Measurements from ENCODE around the gene PAM16.

The PAM16 gene

DNA sequence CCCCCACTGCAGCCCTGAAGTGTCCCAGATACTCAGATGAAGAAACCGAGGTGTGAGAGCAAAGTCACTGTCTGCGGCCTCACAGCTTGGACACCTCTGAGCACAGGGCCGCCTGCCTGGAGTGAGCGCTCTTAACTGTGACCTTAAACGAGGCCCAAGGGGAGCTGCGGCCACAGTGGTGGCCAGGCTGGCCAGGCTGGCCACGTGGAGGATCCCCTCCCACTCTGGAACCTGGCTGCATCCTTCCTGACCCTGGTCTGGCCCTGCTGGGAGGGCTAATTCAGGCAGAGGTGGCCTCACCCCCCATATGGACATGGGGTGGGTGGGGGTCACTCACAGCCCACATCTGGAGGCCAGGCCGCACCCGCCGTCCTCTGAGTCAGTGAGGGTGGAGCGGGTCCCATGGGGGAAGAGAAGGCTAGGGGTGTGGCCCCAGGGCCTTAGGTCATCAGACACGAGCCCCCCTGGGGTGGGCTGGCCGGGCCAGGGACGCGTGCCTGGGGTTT, 27.1 kb upstream of the PAM16 start:
- Mint-ChIP-seq H3K27ac (no peak overlapping the region), H3K36me3 (ENCODE audit: low read depth) (peaks cover 24% of the 10 kb centered on the region), H3K4me1 (ENCODE audit: low read depth) (peaks cover 10% of the 10 kb centered on the region), H3K27me3 (no peaks in the 10 kb centered on the region), H3K4me3 (no peak overlapping the region), H3K9me3 (no peaks in the 10 kb centered on the region)
- no peak for DNase-seq

DNA sequence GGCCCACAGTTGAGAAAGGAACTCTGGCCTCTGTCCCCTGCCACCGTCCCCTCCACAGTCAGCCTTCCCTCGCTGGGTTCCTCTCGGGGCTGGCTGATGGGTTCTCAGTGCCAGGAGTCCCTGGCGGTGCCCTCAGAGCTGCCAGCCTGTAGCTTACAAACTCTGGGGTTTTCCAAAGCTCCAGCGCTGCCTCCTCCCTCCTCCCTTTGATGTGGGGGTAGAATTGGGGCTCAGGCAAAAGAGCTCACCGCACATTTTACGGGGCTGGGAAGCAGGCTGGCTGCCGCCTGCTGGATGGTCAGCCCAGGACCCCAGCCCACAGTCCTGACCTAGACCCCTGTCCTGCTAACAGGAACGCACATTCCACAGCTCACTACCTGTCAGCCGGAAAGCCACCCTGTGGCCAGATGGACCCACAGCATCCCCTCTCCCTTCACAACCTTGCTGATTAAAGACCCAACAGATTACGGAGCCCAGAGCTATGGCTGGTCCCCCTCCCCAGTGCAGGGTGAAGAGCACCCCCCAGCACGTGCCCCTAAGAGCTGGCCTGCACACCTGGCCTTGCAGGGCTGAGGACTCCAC, 26.5 kb upstream of the PAM16 start:
- DNase-seq: no peak
- no peaks in the 10 kb centered on the region for H3K27me3 Mint-ChIP-seq
- no peak overlapping the region for H3K4me3 Mint-ChIP-seq
- no peaks in the 10 kb centered on the region for H3K9me3 Mint-ChIP-seq
- H3K27ac Mint-ChIP-seq: no peak overlapping the region
- peaks cover 15% of the 10 kb centered on the region for H3K4me1 Mint-ChIP-seq (ENCODE audit: low read depth)
- peaks cover 19% of the 10 kb centered on the region for H3K36me3 Mint-ChIP-seq (ENCODE audit: low read depth)

DNA sequence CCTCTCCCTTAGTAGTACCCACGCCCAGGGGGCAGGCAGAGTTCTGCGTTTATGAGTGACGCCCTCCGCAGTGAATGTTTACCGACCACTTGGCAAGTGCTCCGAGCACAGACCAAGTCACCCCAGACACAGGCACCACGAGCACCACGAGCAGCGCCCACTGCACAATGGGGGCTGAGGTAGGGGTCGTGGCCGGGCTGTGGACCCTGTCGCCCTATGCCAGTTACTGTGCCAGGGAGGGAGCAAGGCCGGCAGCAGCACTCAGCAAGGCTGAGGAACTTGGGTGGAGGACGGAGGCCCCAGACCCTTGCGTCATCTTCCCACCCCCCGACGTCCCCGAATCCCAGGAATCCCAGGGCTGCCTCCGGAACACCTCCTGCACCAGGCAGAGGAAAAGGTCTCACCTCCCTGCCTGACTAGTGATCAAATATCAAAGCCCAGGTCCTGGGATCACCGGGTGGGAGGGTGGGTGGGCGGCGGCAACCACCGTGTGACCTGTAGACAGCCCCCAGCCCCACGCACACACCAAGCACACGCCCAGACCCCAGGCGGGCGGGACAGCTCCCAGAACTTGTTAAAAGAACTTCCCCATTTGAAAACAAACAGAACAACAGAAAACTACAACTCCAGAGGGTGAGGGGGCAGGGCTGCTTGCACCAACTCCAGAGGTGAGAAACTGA, 25.9 kb upstream of the PAM16 start:
- Mint-ChIP-seq H3K9me3 (no peaks in the 10 kb centered on the region), H3K4me1 (ENCODE audit: low read depth) (peaks cover 21% of the 10 kb centered on the region), H3K27me3 (no peaks in the 10 kb centered on the region), H3K27ac (peak overlapping the region; percentile 59), H3K4me3 (no peak overlapping the region), H3K36me3 (ENCODE audit: low read depth) (peaks cover 18% of the 10 kb centered on the region)
- no peak for DNase-seq

GRCh38 chr16:4376126-4376892, 25.2 kb upstream of the PAM16 start:
- Mint-ChIP-seq H3K27ac (no peak overlapping the region), H3K36me3 (ENCODE audit: low read depth) (peaks cover 15% of the 10 kb centered on the region), H3K27me3 (no peaks in the 10 kb centered on the region), H3K4me3 (no peak overlapping the region), H3K4me1 (ENCODE audit: low read depth) (peaks cover 21% of the 10 kb centered on the region), H3K9me3 (no peaks in the 10 kb centered on the region)
- DNase-seq: no peak

DNA sequence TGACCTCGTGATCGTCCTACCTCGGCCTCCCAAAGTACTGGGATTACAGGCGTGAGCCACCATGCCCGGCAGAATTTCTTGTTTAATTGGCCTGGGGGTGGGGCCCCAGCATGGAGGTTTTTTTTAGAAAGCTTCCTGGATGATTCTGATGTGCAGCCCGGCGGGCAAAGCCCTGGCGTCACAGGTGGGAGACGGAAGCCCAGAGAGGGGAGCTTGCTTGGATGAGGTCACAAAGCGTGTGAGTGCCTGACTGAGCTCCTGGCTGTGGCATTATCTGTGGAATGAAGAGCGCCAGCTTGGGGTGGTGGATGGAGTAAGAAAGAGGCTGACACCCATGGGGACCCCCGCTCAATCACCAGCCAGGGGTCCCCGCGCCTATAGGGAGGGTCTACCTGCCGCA, 24.6 kb upstream of the PAM16 start:
- peaks cover 21% of the 10 kb centered on the region for H3K4me1 Mint-ChIP-seq (ENCODE audit: low read depth)
- DNase-seq: no peak
- no peaks in the 10 kb centered on the region for H3K9me3 Mint-ChIP-seq
- H3K36me3 Mint-ChIP-seq (ENCODE audit: low read depth): peaks cover 10% of the 10 kb centered on the region
- no peaks in the 10 kb centered on the region for H3K27me3 Mint-ChIP-seq
- H3K4me3 Mint-ChIP-seq: no peak overlapping the region
- H3K27ac Mint-ChIP-seq: peak overlapping the region; percentile 4

- Mint-ChIP-seq H3K36me3 (ENCODE audit: low read depth) (peaks cover 2% of the 10 kb centered on the region), H3K4me1 (ENCODE audit: low read depth) (peaks cover 18% of the 10 kb centered on the region), H3K9me3 (no peaks in the 10 kb centered on the region), H3K27me3 (no peaks in the 10 kb centered on the region), H3K27ac (no peak overlapping the region), H3K4me3 (no peak overlapping the region)
- DNase-seq: no peak
Observed at GRCh38 chr16:4373909-4374742, 23.0 kb upstream of the PAM16 start.

- H3K27me3 Mint-ChIP-seq: no peaks in the 10 kb centered on the region
- H3K4me1 Mint-ChIP-seq (ENCODE audit: low read depth): peaks cover 18% of the 10 kb centered on the region
- no peak for DNase-seq
- no peak overlapping the region for H3K4me3 Mint-ChIP-seq
- H3K9me3 Mint-ChIP-seq: no peaks in the 10 kb centered on the region
- peaks cover 2% of the 10 kb centered on the region for H3K36me3 Mint-ChIP-seq (ENCODE audit: low read depth)
- no peak overlapping the region for H3K27ac Mint-ChIP-seq
Observed at GRCh38 chr16:4373356-4373908, 22.3 kb upstream of the PAM16 start.

DNA sequence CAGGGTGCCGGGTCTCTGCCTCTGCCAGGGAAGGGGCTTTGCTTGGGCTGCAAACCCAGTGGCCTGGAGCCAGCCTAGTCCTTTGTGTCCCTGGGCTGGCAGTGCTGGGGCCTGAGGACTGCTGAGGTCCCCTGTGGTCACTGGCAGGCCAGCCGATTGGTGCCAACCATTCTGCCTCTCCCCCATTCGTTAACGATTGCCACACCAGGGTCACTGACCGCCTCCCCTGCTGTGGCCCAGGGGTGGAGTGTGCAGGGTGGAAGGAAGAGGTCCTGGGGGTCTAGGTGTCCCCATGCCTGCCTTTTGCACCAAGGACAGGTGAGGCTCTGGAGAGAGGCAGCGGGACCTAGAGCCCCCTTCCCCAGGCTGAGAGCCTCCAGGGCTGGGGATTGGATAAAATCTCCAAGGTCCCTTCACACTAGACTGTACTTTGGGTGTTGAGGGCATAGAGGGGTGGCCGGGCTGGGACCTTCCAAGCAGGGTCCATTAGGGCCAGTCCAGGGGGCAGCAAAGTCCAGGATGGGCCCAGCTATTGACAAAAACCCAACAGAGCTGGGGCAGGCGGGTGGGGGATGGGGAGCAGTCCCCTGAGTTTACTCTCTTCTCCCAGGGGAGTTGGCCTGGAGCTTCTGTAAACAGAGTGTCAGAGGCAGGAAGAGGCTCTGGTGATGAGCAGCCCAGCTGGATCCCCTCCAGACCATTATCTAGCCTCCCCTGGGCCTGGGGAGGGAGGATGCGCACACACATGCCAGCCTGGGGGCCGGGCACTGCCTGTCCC, 21.6 kb upstream of the PAM16 start:
- Mint-ChIP-seq H3K4me1 (ENCODE audit: low read depth) (peaks cover 16% of the 10 kb centered on the region), H3K27me3 (no peaks in the 10 kb centered on the region), H3K4me3 (peak overlapping the region; percentile 73), H3K36me3 (ENCODE audit: low read depth) (peaks cover 2% of the 10 kb centered on the region), H3K27ac (peak overlapping the region; percentile 79), H3K9me3 (no peaks in the 10 kb centered on the region)
- DNase-seq: no peak

- H3K27me3 Mint-ChIP-seq: no peaks in the 10 kb centered on the region
- peak overlapping the region; percentile 73 for H3K4me3 Mint-ChIP-seq
- H3K27ac Mint-ChIP-seq: peak overlapping the region; percentile 79
- H3K4me1 Mint-ChIP-seq (ENCODE audit: low read depth): peaks cover 17% of the 10 kb centered on the region
- H3K36me3 Mint-ChIP-seq (ENCODE audit: low read depth): peaks cover 8% of the 10 kb centered on the region
- no peaks in the 10 kb centered on the region for H3K9me3 Mint-ChIP-seq
- peak; percentile 38 for DNase-seq
Observed at GRCh38 chr16:4372001-4372577, 21.0 kb upstream of the PAM16 start.

DNA sequence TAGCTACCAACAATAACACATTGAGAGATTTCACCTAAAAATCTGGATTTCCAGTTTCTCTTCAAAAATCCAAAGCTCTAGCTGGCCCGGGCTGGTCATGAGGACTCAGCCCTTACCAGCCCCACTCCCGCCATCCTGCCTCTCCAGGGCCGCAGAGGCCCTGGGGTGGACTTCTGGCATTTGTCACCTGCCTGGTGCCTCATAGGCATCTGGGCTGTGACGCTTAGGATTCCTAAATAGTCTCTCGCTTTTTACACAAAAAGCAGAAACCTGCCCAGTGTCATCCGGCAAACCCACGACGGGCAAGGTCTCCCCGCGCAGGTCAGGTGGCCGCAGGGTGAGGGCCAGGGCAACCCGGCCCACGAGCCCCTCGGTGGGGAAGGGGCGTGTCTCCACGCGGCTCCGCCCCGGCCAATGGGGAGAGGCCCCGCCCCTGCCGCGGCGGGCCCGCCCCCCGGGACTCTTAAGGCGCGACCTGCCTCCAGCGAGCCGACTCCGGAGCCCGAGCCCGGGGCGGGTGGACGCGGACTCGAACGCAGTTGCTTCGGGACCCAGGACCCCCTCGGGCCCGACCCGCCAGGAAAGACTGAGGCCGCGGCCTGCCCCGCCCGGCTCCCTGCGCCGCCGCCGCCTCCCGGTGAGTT, 20.4 kb upstream of the PAM16 start, which contains the start of gene VASN:
TSS of gene VASN (plus strand) at position 492 of the 644 bp plus-strand sequence. CDS start 9,030 bp downstream, outside the sequence.
- no peaks in the 10 kb centered on the region for H3K27me3 Mint-ChIP-seq
- H3K4me1 Mint-ChIP-seq (ENCODE audit: low read depth): peaks cover 17% of the 10 kb centered on the region
- H3K4me3 Mint-ChIP-seq: peak within 1 kb of the TSS; percentile 73
- H3K27ac Mint-ChIP-seq: peak within 1 kb of the TSS; percentile 79
- DNase-seq: peak; percentile 87
- H3K36me3 Mint-ChIP-seq (ENCODE audit: low read depth): peaks cover 9% of the 10 kb centered on the region
- H3K9me3 Mint-ChIP-seq: no peaks in the 10 kb centered on the region

DNA sequence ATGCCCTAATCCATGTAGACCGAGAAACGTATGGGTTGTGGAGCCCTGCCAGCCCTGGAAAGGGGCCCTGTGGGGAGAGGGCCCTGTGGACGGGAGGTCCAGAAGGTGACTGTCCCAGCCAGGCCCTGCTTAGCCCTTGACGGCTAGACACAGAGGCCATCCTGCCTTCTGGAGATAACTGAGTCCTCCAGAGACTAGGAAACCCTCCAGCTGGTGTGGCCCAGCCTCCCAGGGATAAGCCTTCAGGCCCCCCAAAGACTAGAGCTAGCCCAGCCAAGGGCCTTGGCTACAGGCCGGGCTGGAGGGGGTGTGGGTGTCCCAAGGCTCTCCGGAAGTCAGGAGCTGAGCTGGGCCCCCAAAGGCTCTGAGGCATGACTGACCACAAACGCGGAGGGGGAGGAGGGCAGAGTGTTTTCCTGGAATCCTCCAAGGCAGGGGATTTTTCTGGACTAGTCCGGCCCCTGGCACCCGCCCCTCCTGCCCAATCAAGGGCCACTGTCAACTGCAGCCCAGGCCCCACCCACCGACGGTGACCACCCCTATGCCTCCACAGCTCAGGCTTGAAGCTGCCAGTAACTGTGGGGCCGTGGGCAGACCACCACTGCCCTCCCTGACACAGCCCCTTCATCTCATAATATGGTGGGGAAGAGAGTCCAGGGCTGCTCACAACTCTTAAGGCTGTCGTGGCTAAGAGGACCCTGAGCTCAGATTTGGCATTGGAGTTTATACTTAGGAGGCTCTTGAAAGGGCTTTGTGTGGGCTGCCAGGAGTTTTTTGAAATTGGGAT, 19.6 kb upstream of the PAM16 start:
- DNase-seq: no peak
- H3K27me3 Mint-ChIP-seq: no peaks in the 10 kb centered on the region
- no peak overlapping the region for H3K27ac Mint-ChIP-seq

GRCh38 chr16:4370151-4370550, 19.0 kb upstream of the PAM16 start:
- Mint-ChIP-seq H3K9me3 (no peaks in the 10 kb centered on the region), H3K4me3 (no peak overlapping the region), H3K27ac (no peak overlapping the region), H3K36me3 (ENCODE audit: low read depth) (peaks cover 13% of the 10 kb centered on the region), H3K4me1 (ENCODE audit: low read depth) (peaks cover 17% of the 10 kb centered on the region), H3K27me3 (no peaks in the 10 kb centered on the region)
- no peak for DNase-seq

More for the DNA sequence above, 19.6 kb upstream of the PAM16 start:
- Mint-ChIP-seq H3K9me3 (no peaks in the 10 kb centered on the region), H3K4me3 (no peak overlapping the region), H3K4me1 (ENCODE audit: low read depth) (peaks cover 17% of the 10 kb centered on the region), H3K36me3 (ENCODE audit: low read depth) (peaks cover 10% of the 10 kb centered on the region)

All from activated T-cell treated with anti-CD3 and anti-CD28 coated beads, Interleukin-2, amount 50 U/mL, for 24 hours (primary cell).